IMR-90 (cell line): ENCODE results near the gene HHATL. TPM values are rescaled to one million over a fixed set of nuclear protein-coding genes. Genes with fewer than 3 reads are reported as not detected.

Experiments used
- ATAC-seq: fragments of 200-7000 bp; cut with Tn5 transposase; 2 replicates; pipeline ENCODE4 v1.9.1; 2020; ENCODE audit warnings: low read depth, mild to moderate bottlenecking, moderate library complexity
- BruUV-seq: library from RNA; stranded (reverse); fragments of 400-500 nt; replicated peaks from 2 replicates; lab custom pipeline; 2021; lab: Mats Ljungman, UMichigan
- CTCF ChIA-PET: fragments of 300-600 bp; formaldehyde crosslinking; extraction: SDS; loops from one replicate; lab custom pipeline; 2021; ENCODE audit warnings: antibody characterized with exemption; lab: Yijun Ruan, JAX
- POLR2A ChIA-PET: fragments of 300-600 bp; sonication (Branson Sonifier 250); formaldehyde crosslinking; loops from one replicate; lab custom pipeline; 2022; ENCODE audit warnings: antibody characterized with exemption; ENCODE audit not compliant: unreplicated experiment; lab: Charles Lee
- DNase-seq: peaks from one replicate; pipeline ENCODE4 v3.0.0; 2013
- H2AFZ ChIP-seq: replicated peaks from 2 replicates; pipeline ENCODE3; 2013; ENCODE audit warnings: low read length, mild to moderate bottlenecking; ENCODE audit not compliant: poor library complexity
- H2AK5ac ChIP-seq: 2 replicates; pipeline ENCODE4 v1.6.1; 2013; ENCODE audit warnings: low read depth, low read length, inconsistent platforms
- H2AK9ac ChIP-seq: replicated peaks from 2 replicates; pipeline ENCODE3; 2013; ENCODE audit warnings: mild to moderate bottlenecking, low read depth, low read length, moderate library complexity; ENCODE audit not compliant: poor library complexity
- H2BK120ac ChIP-seq: 2 replicates; pipeline ENCODE4 v1.6.1; 2013; ENCODE audit warnings: low read depth, low read length, inconsistent platforms
- H2BK15ac ChIP-seq: 3 replicates; pipeline ENCODE4 v1.6.1; 2013; ENCODE audit warnings: low read depth, low read length, inconsistent platforms
- H2BK20ac ChIP-seq: 2 replicates; pipeline ENCODE4 v1.6.1; 2013; ENCODE audit warnings: low read depth, mild to moderate bottlenecking, inconsistent platforms, low read length, moderate library complexity
- H2BK5ac ChIP-seq: 2 replicates; pipeline ENCODE4 v1.6.1; 2013; ENCODE audit warnings: mild to moderate bottlenecking, low read depth, low read length, inconsistent platforms; ENCODE audit not compliant: poor library complexity, severe bottlenecking
- H3K14ac ChIP-seq: replicated peaks from 2 replicates; pipeline ENCODE4 v1.6.1; 2013; ENCODE audit warnings: low read depth, low read length, inconsistent platforms
- H3K18ac ChIP-seq: 2 replicates; pipeline ENCODE4 v1.6.1; 2013; ENCODE audit warnings: low read depth, low read length, control low read depth
- H3K23ac ChIP-seq: 2 replicates; pipeline ENCODE4 v1.6.1; 2013; ENCODE audit warnings: low read depth, low read length, inconsistent platforms
- H3K27ac ChIP-seq: 2 replicates; pipeline ENCODE4 v1.5.1; 2013; ENCODE audit warnings: mild to moderate bottlenecking, control low read depth, low read length; ENCODE audit not compliant: insufficient read depth
- H3K27me3 ChIP-seq: 2 replicates; pipeline ENCODE4 v1.6.1; 2013; ENCODE audit warnings: low read length; ENCODE audit not compliant: control insufficient read depth, insufficient read depth
- H3K36me3 ChIP-seq: 2 replicates; pipeline ENCODE4 v1.6.1; 2013; ENCODE audit warnings: low read length, mixed read lengths; ENCODE audit not compliant: control insufficient read depth, insufficient read depth
- H3K4ac ChIP-seq: 2 replicates; pipeline ENCODE4 v1.6.1; 2013; ENCODE audit warnings: low read depth, low read length, inconsistent platforms
- H3K4me1 ChIP-seq: 2 replicates; pipeline ENCODE4 v1.6.1; 2013; ENCODE audit warnings: low read length, mixed read lengths; ENCODE audit not compliant: control insufficient read depth, insufficient read depth
- H3K4me2 ChIP-seq: 2 replicates; pipeline ENCODE4 v1.6.1; 2013; ENCODE audit warnings: low read depth, mild to moderate bottlenecking, control low read depth, low read length, moderate library complexity
- H3K4me3 ChIP-seq: 2 replicates; pipeline ENCODE4 v1.5.1; 2013; ENCODE audit warnings: low read depth, mild to moderate bottlenecking, control low read depth, low read length, moderate library complexity; ENCODE audit not compliant: insufficient read depth
- H3K56ac ChIP-seq: 2 replicates; pipeline ENCODE4 v1.6.1; 2013; ENCODE audit warnings: low read length, inconsistent platforms; ENCODE audit not compliant: insufficient read depth; ENCODE audit errors: extremely low read depth
- H3K79me1 ChIP-seq, 2 experiments: 2 replicates each; pipeline ENCODE4 v1.6.1; 2013; ENCODE audit warnings: low read length in 2 of 2, inconsistent platforms in 1 of 2, low read depth in 1 of 2
- H3K9ac ChIP-seq: 2 replicates; pipeline ENCODE4 v1.6.1; 2013; ENCODE audit warnings: low read depth, low read length, control low read depth
- H3K9me1 ChIP-seq: 2 replicates; pipeline ENCODE4 v1.6.1; 2013; ENCODE audit warnings: low read length, inconsistent platforms; ENCODE audit not compliant: insufficient read depth
- H3K9me3 ChIP-seq: 2 replicates; pipeline ENCODE4 v1.6.1; 2013; ENCODE audit warnings: low read length; ENCODE audit not compliant: control insufficient read depth, insufficient read depth
- H4K20me1 ChIP-seq: 2 replicates; pipeline ENCODE4 v1.6.1; 2013; ENCODE audit warnings: low read length, inconsistent platforms; ENCODE audit not compliant: insufficient read depth
- H4K5ac ChIP-seq: 2 replicates; pipeline ENCODE4 v1.6.1; 2013; ENCODE audit warnings: mild to moderate bottlenecking, low read depth, low read length, control low read depth
- H4K8ac ChIP-seq, 2 experiments: 2 replicates each; pipeline ENCODE4 v1.6.1; 2013; ENCODE audit warnings: low read depth in 2 of 2, low read length in 2 of 2, control low read depth in 1 of 2, inconsistent platforms in 1 of 2
- H4K91ac ChIP-seq: 2 replicates; pipeline ENCODE4 v1.6.1; 2013; ENCODE audit warnings: low read depth, low read length, inconsistent platforms; ENCODE audit not compliant: insufficient read depth
- BHLHE40 ChIP-seq: fragments of 150-350 bp; IDR thresholded peaks from 2 replicates; pipeline ENCODE4 v1.6.1; 2016; ENCODE audit warnings: mild to moderate bottlenecking, low read depth, low read length
- FOS ChIP-seq: fragments of 150-350 bp; IDR thresholded peaks from 2 replicates; pipeline ENCODE4 v1.6.1; 2016; ENCODE audit warnings: low read depth, low read length
- MAZ ChIP-seq: IDR thresholded peaks from 2 replicates; pipeline ENCODE4 v1.6.1; 2012; ENCODE audit warnings: low read depth, mild to moderate bottlenecking, low read length, improper control_type of control experiment, moderate library complexity, borderline replicate concordance
- MXI1 ChIP-seq: IDR thresholded peaks from 2 replicates; pipeline ENCODE4 v1.6.1; 2012; ENCODE audit warnings: low read depth, mild to moderate bottlenecking, low read length, moderate library complexity, borderline replicate concordance
- NFE2L2 ChIP-seq: fragments of 150-350 bp; IDR thresholded peaks from 2 replicates; pipeline ENCODE4 v1.6.1; 2016; ENCODE audit warnings: low read depth, mild to moderate bottlenecking, low read length
- POLR2A ChIP-seq: IDR thresholded peaks from 2 replicates; pipeline ENCODE4 v1.6.1; 2012; ENCODE audit warnings: mild to moderate bottlenecking, low read depth, low read length
- RAD21 ChIP-seq: IDR thresholded peaks from 2 replicates; pipeline ENCODE4 v1.6.1; 2012; ENCODE audit warnings: low read length, improper control_type of control experiment
- RCOR1 ChIP-seq: IDR thresholded peaks from 2 replicates; pipeline ENCODE4 v1.6.1; 2012; ENCODE audit warnings: mild to moderate bottlenecking, low read length, improper control_type of control experiment; ENCODE audit not compliant: insufficient replicate concordance
- WGBS, 2 experiments: methylation state at CpG; one replicate each; pipeline versions ENCODE4 v1.1.5 to v1.1.7; 2013; ENCODE audit warnings: missing lambda C conversion rate in 2 of 2; ENCODE audit not compliant: insufficient read length in 1 of 2; ENCODE audit errors: extremely low coverage in 2 of 2; 5-methylcytosine and 5-hydroxymethylcytosine counted together
- dilution Hi-C: fragments of 300-500 bp; cut with HindIII; formaldehyde crosslinking; loops from one replicate; pipeline ENCODE4 v1.14.3; 2018; ENCODE audit warnings: low sequenced_read_pairs; ENCODE audit not compliant: unreplicated experiment
- in situ Hi-C: fragments of 300-500 bp; cut with MboI; formaldehyde crosslinking; loops from 3 replicates; pipeline ENCODE4 v1.14.3; 2019; ENCODE audit warnings: low sequenced_read_pairs, inconsistent platforms, mixed read lengths
- intact Hi-C: fragments of 100-400 bp; cut with micrococcal nuclease; formaldehyde crosslinking; loops from 2 replicates; pipeline ENCODE4 v1.10.0; 2022
- polyA plus RNA-seq, 3 experiments: library from polyadenylated mRNA; depleted of rRNA; stranded (reverse); fragments of >200 nt; gene quantifications; 2 replicates each; pipeline ENCODE4 v1.2.3, GENCODE V29; 2012; ENCODE audit warnings: low replicate concordance in 1 of 3
- total RNA-seq: library from RNA; depleted of rRNA; stranded (reverse); fragments of >200 nt; gene quantifications from 2 replicates; pipeline ENCODE4 v1.2.3, GENCODE V29; 2012
- TF ChIP-seq, protein P1 (sequence below): fragments of 150-350 bp; IDR thresholded peaks from 2 replicates; pipeline ENCODE4 v1.6.1; 2016; ENCODE audit warnings: low read depth, mild to moderate bottlenecking, low read length, moderate library complexity, borderline replicate concordance

HHATL gene
- total and polyA plus RNA-seq, 2 of the 4 experiments (the other 2 are of a cell fraction): not detected

DNA sequence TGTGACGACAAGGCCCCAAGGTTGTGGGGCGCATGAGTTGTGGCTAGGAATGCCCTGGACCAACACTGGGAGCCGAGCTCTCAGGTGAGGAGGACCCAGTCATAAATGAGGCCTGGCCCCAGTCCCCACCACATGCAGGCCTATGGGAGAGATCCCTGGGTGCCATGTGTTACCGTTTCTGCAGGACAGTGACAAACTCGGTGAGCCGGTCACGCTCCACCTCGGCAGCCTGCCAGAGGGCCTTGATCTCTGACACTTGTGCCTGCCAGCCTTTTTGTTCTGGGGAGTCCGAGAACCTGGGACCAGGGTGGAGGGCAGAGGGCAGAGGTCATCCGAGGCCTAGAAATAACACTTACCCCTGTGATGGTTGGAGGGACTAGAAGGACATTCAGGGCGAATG is 27.7 kb upstream of the HHATL start:
- Histone ChIP-seq H3K27ac (no peak overlapping the region), H3K56ac (no peak overlapping the region), H2BK120ac (no peak overlapping the region), H3K9me1 (no peaks in the 10 kb centered on the region), H3K4me2 (no peak overlapping the region), H3K14ac (no peak overlapping the region), H3K23ac (no peak overlapping the region), H3K4me1 (no peaks in the 10 kb centered on the region), H3K18ac (no peak overlapping the region), H4K20me1 (no peaks in the 10 kb centered on the region), H3K79me1 (no peaks in the 10 kb centered on the region), H2BK20ac (no peak overlapping the region), H2AK9ac (no peak overlapping the region), H2AFZ (no peak overlapping the region), H3K4ac (no peak overlapping the region), H3K9ac (no peak overlapping the region), H2AK5ac (no peak overlapping the region), H2BK5ac (no peak overlapping the region), H3K36me3 (no peaks in the 10 kb centered on the region), H3K4me3 (no peak overlapping the region), H2BK15ac (no peak overlapping the region), H4K8ac (no peak overlapping the region), H3K9me3 (peaks cover 7% of the 10 kb centered on the region), H4K5ac (no peak overlapping the region), H4K91ac (no peak overlapping the region), H3K27me3 (peaks cover 43% of the 10 kb centered on the region)
- ATAC-seq: no peak
- no TSS peak for BruUV-seq
- ChIA-PET POLR2A (no interaction called here), CTCF (no interaction called here)
- dilution Hi-C loops: no loop called here
- TF ChIP-seq, protein P1, sequence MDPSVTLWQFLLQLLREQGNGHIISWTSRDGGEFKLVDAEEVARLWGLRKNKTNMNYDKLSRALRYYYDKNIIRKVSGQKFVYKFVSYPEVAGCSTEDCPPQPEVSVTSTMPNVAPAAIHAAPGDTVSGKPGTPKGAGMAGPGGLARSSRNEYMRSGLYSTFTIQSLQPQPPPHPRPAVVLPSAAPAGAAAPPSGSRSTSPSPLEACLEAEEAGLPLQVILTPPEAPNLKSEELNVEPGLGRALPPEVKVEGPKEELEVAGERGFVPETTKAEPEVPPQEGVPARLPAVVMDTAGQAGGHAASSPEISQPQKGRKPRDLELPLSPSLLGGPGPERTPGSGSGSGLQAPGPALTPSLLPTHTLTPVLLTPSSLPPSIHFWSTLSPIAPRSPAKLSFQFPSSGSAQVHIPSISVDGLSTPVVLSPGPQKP: no peak
- no peak for TF ChIP-seq RCOR1
- no peak for TF ChIP-seq BHLHE40
- no peak for TF ChIP-seq MXI1
- TF ChIP-seq POLR2A: no peak
- no peak for TF ChIP-seq NFE2L2
- TF ChIP-seq MAZ: no peak
- no peak for TF ChIP-seq RAD21
- no peak for TF ChIP-seq FOS
- DNase-seq: no peak
- WGBS, 2 experiments: 83% methylated on average over 1 of the region's 11 CpGs; no CpG with 5 or more reads in 1 of the 2 experiments
- in situ Hi-C loops: no loop called here
- intact Hi-C loops: no loop called here
